Hematopoietic multipotent progenitor cell treated with erythropoietin and hydrocortisone succinate and interleukin-3 and kit ligand, for 6 days (in vitro differentiated cells): ENCODE data around the gene CCDC116.
"Not testable (repeated sequence)": the region's sequence is repeated elsewhere in the genome, so short reads cannot be mapped to it uniquely, and the experiment has no call there.

ENCODE experiments used
- DNase-seq: peaks from one replicate; pipeline ENCODE4 v3.0.0-alpha.2; 2015

The CCDC116 gene, protein sequence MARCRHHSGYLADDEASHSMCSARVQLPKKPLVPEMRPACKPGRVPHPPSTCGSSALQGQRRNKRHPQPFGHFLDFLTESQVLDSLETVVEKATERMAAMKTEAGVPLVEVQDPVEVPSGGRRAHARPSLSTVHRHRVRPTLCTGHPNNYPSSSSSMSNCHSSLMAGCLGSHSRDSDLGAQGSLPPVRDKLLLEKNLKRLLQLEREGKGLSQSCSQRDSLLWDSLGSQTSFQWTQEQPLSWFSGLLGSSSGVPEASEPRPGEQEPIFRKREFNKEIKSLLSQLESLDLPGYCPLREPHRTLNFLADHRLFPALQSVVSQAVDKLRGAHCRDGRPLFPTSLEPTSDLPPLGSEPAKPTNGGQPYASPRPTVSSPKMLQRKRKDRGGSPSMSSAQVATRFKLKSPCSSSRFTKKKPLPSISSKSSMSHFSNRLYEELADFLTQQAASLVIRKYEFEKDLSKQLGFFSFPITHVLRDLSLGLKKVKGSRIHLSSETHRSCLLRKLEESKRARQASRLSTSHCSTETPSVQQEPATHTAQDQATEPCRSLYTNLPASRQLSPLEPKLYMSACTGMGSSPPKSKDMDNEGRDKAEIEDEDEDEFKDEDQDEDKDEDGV

GRCh38 chr22:21632237-21632895 is at the start of gene CCDC116:
CCDC116 (plus strand) TSS chr22:21632760; CDS start chr22:21633182, 422 bp downstream.
- DNase-seq: peak; percentile 78

DNA sequence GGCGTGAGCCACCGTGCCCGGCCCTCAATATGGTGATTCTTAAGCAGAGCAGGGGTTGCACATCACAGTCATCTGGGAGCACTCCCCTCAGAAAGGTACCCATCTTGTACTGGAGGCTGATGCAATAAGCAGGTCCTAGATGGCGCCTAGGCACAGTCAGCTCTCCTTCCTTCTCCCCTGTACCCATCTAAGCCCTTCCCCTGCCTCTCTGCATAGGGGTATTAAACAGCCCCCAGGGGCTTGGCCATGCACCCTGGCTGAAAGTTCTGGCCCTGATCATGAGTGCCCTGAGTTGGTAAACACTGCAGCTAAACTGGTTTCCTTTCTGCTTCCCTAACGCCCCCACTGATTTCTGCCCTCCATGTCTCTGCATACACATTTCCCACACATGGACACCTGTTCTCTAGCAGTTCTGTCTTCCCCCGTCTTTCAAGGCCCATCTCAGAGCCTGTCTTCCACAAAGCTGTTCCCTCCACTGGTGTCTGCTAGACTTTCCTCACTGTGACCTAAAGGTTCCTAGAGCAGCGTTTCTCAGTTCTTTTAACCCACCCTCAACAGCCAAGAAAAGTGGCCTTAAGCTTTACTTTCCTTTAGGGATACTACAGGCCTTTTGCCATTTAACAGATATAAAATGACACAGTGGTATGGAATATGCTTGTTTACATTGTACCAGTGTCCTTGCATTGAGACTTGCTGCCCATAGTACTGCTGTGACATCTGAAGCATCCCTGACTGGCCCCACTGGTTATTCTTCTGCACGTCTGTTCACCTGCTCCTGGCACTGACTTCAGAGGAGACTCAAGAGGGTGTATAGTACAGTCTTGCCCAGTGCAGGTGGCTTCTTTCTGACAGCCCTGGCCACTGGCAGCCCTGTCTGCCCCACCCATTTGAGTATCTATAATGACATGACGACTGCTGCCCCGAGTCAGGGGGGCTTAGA is 49.5 kb upstream of the CCDC116 start:
- DNase-seq: no peak

GRCh38 chr22:21585389-21585788 is 47.2 kb upstream of the CCDC116 start:
- no peak for DNase-seq

GRCh38 chr22:21587803-21588611 is 44.6 kb upstream of the CCDC116 start:
- DNase-seq: peak; percentile 78

GRCh38 chr22:21589396-21589795 is 43.2 kb upstream of the CCDC116 start:
- no peak for DNase-seq

DNA sequence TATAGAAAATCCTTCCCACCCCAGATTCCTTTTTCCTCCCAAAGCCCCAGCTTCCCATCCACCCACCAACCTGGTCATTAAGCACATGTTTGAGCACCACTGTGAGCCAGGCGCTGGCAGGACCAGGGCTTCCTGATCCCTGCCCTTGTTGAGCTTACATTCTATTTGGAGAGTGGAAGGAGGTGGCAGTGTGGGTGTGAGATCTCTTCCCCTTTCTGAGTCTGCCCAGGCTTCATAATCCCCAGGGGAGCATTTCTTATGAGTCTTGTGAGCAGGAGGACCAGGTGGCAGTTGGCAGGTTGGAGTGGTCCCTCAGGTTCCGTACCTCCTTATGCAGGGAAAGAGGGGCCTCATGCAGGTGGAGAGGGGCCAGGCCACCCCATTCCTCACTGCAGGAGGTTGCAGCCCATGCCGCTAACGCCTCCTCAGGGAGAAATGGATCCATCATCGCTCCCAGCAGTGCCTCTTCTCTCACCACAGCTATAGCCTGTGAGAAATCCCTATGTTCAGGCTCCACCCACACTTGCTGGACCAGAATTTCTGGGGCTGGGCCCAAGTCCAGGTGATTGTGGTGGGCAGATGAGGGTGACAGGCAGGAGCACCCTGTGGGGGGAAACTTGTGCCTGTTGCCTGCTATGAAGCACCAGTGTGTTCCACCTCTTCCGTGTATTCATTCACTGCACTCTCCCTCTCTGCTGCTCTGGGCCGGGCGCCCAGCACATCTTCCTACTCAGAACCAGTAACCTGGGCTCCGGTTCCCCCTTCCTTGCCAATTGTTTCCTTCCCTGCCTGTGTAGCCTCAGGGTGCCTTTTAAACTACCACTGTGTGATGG is 41.5 kb upstream of the CCDC116 start:
- DNase-seq: no peak

GRCh38 chr22:21591695-21592094 is 40.9 kb upstream of the CCDC116 start:
- no peak for DNase-seq

DNA sequence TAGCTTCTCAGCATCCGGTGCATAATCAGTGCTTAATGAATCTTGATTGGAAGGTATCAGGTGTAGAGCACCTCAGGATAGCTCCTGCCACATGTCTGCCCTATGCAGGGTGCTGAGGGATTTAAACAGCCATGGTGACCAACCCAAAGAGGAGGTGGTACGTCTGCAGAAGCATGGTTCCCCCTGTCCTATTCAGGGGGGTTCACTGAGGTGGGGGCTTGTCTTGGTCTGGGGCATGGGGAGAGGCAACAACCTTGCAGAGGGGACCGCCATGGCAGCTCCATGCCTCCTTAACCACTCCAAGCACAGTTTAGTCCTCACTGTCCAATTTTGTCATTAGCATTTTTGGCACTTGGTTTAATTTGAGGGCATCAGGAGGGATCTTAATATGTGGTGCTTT is 40.1 kb upstream of the CCDC116 start:
- DNase-seq: no peak

- DNase-seq: no peak
These were observed 38.9 kb upstream of the CCDC116 start for GRCh38 chr22:21593406-21594232.

DNA sequence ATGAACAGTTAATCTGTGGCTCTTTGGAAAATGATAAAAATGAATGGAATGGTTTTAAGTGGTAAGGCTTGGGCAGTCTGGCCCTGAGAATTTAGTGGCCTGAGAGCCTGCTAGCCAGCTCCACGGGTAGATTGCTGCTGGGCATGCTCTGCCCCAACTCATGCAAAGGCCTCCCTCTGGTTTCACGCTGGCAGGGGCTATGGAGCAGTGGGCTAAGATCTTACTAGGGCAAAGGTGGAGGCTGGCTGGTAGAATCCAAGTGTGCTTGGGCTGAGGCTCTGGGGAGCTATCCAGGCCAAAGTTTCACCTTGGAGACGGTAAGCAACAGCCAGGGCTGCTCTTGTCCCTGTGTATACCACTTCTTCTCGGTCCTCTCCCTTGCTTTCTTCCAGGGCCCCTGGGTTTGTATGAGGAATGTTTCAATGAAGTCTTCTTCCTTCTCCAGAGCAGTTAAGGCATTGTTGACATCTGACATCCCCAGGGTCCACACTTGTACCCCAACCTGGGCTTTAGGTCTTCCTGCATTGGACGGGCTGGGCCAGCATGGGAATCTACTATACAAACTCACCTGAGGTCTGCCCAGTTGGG is 37.6 kb upstream of the CCDC116 start:
- DNase-seq: no peak

DNA sequence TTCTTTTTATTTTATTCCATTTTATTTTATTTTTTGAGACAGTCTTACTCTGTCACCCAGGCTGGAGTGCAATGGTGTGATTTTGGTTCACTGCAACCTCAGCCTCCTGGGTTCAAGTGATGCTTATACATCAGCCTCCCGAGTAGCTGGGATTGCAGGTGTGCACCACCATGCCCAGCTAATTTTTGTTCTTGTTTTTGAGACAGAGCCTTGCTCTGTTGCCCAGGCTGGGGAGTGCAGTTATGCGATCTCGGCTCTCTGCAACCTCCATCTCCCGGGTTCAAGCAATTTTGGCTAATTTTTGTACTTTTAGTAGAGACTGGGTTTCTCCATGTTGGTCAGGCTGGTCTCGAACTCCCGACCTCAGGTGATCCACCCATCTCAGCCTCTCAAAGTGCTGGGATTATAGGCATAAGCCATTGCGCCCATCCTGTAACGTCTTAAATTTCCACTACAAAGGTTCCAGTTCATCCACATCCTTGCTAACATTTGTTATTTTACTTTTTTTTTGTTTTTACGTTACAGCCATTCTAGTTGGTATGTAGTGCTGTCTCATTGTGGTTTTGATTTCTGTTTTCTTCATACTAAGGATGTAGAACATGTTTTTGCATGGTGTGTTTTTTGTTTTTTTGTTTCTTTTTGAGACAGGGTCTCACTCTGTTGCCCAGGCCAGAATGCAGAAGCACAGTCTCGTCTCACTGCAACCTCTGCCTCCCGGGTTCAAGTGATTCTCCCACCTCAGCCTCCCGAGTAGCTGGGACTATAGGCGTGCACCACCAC is 36.0 kb upstream of the CCDC116 start:
- not testable (repeated sequence) for DNase-seq

- DNase-seq: no peak
These were observed 34.3 kb upstream of the CCDC116 start for GRCh38 chr22:21598302-21598701.

- no peak for DNase-seq
These were observed 33.3 kb upstream of the CCDC116 start for GRCh38 chr22:21599053-21599893.

DNA sequence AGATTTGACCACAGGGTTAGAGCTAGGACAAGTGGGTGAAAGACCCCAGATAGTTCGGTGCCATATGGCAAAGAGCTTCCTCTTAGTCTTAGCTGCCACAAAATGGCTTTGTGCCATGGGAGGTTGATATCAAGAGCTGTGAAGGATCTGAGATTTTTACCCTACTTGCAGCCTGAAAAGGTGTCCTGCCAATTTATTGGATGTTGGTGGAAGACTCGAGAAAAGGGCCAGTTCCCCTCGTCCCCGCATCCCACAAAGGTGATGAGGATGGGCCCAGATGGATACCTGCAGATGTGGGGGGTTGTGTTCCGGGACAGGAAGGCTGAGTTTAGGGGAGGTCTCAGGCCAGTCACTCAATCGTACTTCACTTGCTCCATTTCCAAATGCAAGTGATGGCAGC is 30.0 kb upstream of the CCDC116 start:
- no peak for DNase-seq

GRCh38 chr22:21603973-21604372 is 28.6 kb upstream of the CCDC116 start:
- no peak for DNase-seq

GRCh38 chr22:21605887-21606564 is 26.5 kb upstream of the CCDC116 start:
- DNase-seq: no peak

- DNase-seq: no peak
These were observed 25.8 kb upstream of the CCDC116 start for GRCh38 chr22:21606775-21607174.
